Panc1 (cell line): ENCODE data around the gene PLA2G15.

Experiments used
- CTCF ChIP-seq: fragments of 450-650 bp; IDR thresholded peaks from 2 replicates; pipeline ENCODE4 v1.5.1; 2017; ENCODE audit warnings: mild to moderate bottlenecking
- POLR2AphosphoS5 ChIP-seq: IDR thresholded peaks from 2 replicates; pipeline ENCODE4 v1.6.1; 2012; ENCODE audit warnings: mild to moderate bottlenecking, low read depth, low read length, moderate library complexity
- REST ChIP-seq, 2 experiments: IDR thresholded peaks; 2 replicates each; pipeline ENCODE4 v1.6.1; 2011 to 2012; ENCODE audit warnings: low read depth in 2 of 2, control low read depth in 1 of 2, low read length in 1 of 2, mild to moderate bottlenecking in 1 of 2, moderate library complexity in 1 of 2; ENCODE audit not compliant: insufficient read depth in 1 of 2
- SIN3A ChIP-seq: IDR thresholded peaks from 2 replicates; pipeline ENCODE4 v1.6.1; 2012; ENCODE audit warnings: low read depth, mild to moderate bottlenecking, low read length, moderate library complexity, borderline replicate concordance; ENCODE audit not compliant: insufficient read depth

GRCh38 chr16:68233835-68234187 lies 11.4 kb upstream of the PLA2G15 start:
- no peak for TF ChIP-seq REST (IDR thresholded peaks at IDR 0.05; ENCODE audit: insufficient read depth in 1 of 2, low read depth in 2 of 2, low read length in 1 of 2)
- TF ChIP-seq POLR2AphosphoS5: no peak
- no peak for TF ChIP-seq CTCF
- no peak for TF ChIP-seq SIN3A
